HG02798 (cell line): ENCODE results near the gene TBC1D30.
"Not testable (repeated sequence)": the region's sequence is repeated elsewhere in the genome, so short reads cannot be mapped to it uniquely, and the experiment has no call there.

ENCODE experiments used
- ATAC-seq: cut with Tn5 transposase; IDR thresholded peaks from one replicate; pipeline ENCODE4 v1.9.1; 2021; ENCODE audit warnings: mild to moderate bottlenecking; ENCODE audit not compliant: unreplicated experiment, poor library complexity

The TBC1D30 gene

GRCh38 chr12:64806173-64806572 lies 18.3 kb upstream of the TBC1D30 start:
- ATAC-seq, result no peak

GRCh38 chr12:64806593-64807460 lies 17.6 kb upstream of the TBC1D30 start:
- ATAC-seq, result no peak

- no peak for ATAC-seq
Observed at GRCh38 chr12:64808110-64808509, 16.3 kb upstream of the TBC1D30 start.

- no peak for ATAC-seq
Observed at GRCh38 chr12:64810831-64811230, 13.6 kb upstream of the TBC1D30 start.

GRCh38 chr12:64813723-64814122 lies 10.7 kb upstream of the TBC1D30 start:
- ATAC-seq, result no peak

- no peak for ATAC-seq
Observed at GRCh38 chr12:64814432-64814831, 10.0 kb upstream of the TBC1D30 start.

GRCh38 chr12:64819816-64820402 lies 4.5 kb upstream of the TBC1D30 start:
- no peak for ATAC-seq

GRCh38 chr12:64820593-64820992 lies 3.9 kb upstream of the TBC1D30 start:
- no peak for ATAC-seq

GRCh38 chr12:64821116-64821630 lies 3.3 kb upstream of the TBC1D30 start:
- no peak for ATAC-seq

- peak; percentile 18 for ATAC-seq
Observed at GRCh38 chr12:64824130-64824499, 332 bp upstream of the TBC1D30 start.

GRCh38 chr12:64825143-64826021 lies 935 bp downstream of the TBC1D30 start:
- ATAC-seq, result peak; percentile 8

- ATAC-seq, result peak; percentile 32
Observed at GRCh38 chr12:64826234-64826633, 1.8 kb downstream of the TBC1D30 start.

GRCh38 chr12:64828713-64829112 lies 4.3 kb downstream of the TBC1D30 start:
- ATAC-seq, result no peak

GRCh38 chr12:64833928-64834327 lies 9.5 kb downstream of the TBC1D30 start:
- no peak for ATAC-seq

- no peak for ATAC-seq
Observed at GRCh38 chr12:64835901-64836300, 11.5 kb downstream of the TBC1D30 start.

- no peak for ATAC-seq
Observed at GRCh38 chr12:64836856-64837255, 12.4 kb downstream of the TBC1D30 start.

- ATAC-seq, result no peak
Observed at GRCh38 chr12:64837427-64837826, 13.0 kb downstream of the TBC1D30 start.

GRCh38 chr12:64840119-64840518 lies 15.7 kb downstream of the TBC1D30 start:
- ATAC-seq, result no peak

GRCh38 chr12:64840949-64841717 lies 16.7 kb downstream of the TBC1D30 start:
- ATAC-seq, result no peak

GRCh38 chr12:64848409-64848808 lies 24.0 kb downstream of the TBC1D30 start:
- not testable (repeated sequence) for ATAC-seq
